Tibial artery (tissue), 4 donors: ENCODE measurements around the gene TULP4.

Experiments
- DNase-seq, 2 donors: peaks; one replicate each; pipeline ENCODE4 v3.0.0-alpha.2; 2019
- H3K27ac ChIP-seq, 2 donors: fragments of 200-600 bp; sonication (generic) in 1 of 2; 1 replicate in 1 of 2; 2 replicates in 1 of 2; pipeline ENCODE4 v1.5.1; 2018 to 2019; ENCODE audit warnings: mild to moderate bottlenecking in 1 of 2
- H3K27me3 ChIP-seq, 2 donors: fragments of 200-600 bp; sonication (generic) in 1 of 2; one replicate each; pipeline versions ENCODE4 v1.5.1 to v1.6.0; 2016 to 2019
- H3K36me3 ChIP-seq, 3 donors: fragments of 200-600 bp; sonication (generic) in 2 of 3; one replicate each; pipeline ENCODE4 v1.5.1; 2016 to 2019; ENCODE audit warnings: mild to moderate bottlenecking in 2 of 3
- H3K4me1 ChIP-seq, 4 donors: fragments of 200-600 bp; sonication (generic) in 2 of 4; 1 replicate in 3 of 4; 2 replicates in 1 of 4; pipeline ENCODE4 v1.5.1; 2016 to 2019
- H3K4me3 ChIP-seq, 2 donors: fragments of 200-600 bp; sonication (generic) in 1 of 2; 1 replicate in 1 of 2; 2 replicates in 1 of 2; pipeline ENCODE4 v1.5.1; 2018 to 2019; ENCODE audit warnings: mild to moderate bottlenecking in 2 of 2
- H3K9me3 ChIP-seq, 3 donors: fragments of 200-600 bp; sonication (generic) in 1 of 3; one replicate each; pipeline ENCODE4 v1.5.1; 2016 to 2019
- CTCF ChIP-seq, 2 experiments: fragments of 200-600 bp in 1 of 2; fragments of 450-650 bp in 1 of 2; IDR thresholded peaks; one replicate each; pipeline ENCODE4 v1.5.1; 2017 to 2019; ENCODE audit warnings: antibody characterized with exemption in 2 of 2, mild to moderate bottlenecking in 1 of 2, moderate library complexity in 1 of 2
- intact Hi-C: fragments of 100-400 bp; cut with DNase I; formaldehyde crosslinking; loops from one replicate; pipeline ENCODE4 v1.15.0; 2023; ENCODE audit warnings: low total_unique reads

Gene TULP4

GRCh38 chr6:158418501-158418900 is 106.2 kb downstream of the TULP4 start:
- Histone ChIP-seq H3K4me3 (no peak overlapping the region), H3K27me3 (no peaks in the 10 kb centered on the region), H3K4me1 (no peaks in the 10 kb centered on the region), H3K27ac (no peak overlapping the region), H3K9me3 (no peaks in the 10 kb centered on the region), H3K36me3 (peaks cover 0 to 21% (median 8%) of the 10 kb centered on the region in 3 donors)
- no peak for DNase-seq
- intact Hi-C loops: no loop called here
- no peak for TF ChIP-seq CTCF (IDR thresholded peaks at IDR 0.05)

- DNase-seq: no peak
- no peak for TF ChIP-seq CTCF (IDR thresholded peaks at IDR 0.05)
- H3K27ac ChIP-seq: no peak overlapping the region
- H3K9me3 ChIP-seq: no peaks in the 10 kb centered on the region
- no peaks in the 10 kb centered on the region for H3K27me3 ChIP-seq
- intact Hi-C loops: no loop called here
- H3K4me1 ChIP-seq: no peaks in the 10 kb centered on the region
- H3K4me3 ChIP-seq: no peak overlapping the region
- peaks cover 0 to 13% (median 7%) of the 10 kb centered on the region in 3 donors for H3K36me3 ChIP-seq
Observed at GRCh38 chr6:158419339-158419909, 107.2 kb downstream of the TULP4 start.

GRCh38 chr6:158421381-158421780 is 109.1 kb downstream of the TULP4 start:
- Histone ChIP-seq H3K4me3 (no peak overlapping the region), H3K27me3 (no peaks in the 10 kb centered on the region), H3K36me3 (peaks cover 0 to 8% (median 7%) of the 10 kb centered on the region in 3 donors), H3K27ac (no peak overlapping the region), H3K4me1 (no peaks in the 10 kb centered on the region), H3K9me3 (no peaks in the 10 kb centered on the region)
- no peak for TF ChIP-seq CTCF (IDR thresholded peaks at IDR 0.05)
- no peak for DNase-seq
- intact Hi-C loops: no loop called here

GRCh38 chr6:158422629-158423238 is 110.5 kb downstream of the TULP4 start:
- no peaks in the 10 kb centered on the region for H3K27me3 ChIP-seq
- no peak overlapping the region for H3K4me3 ChIP-seq
- H3K9me3 ChIP-seq: no peaks in the 10 kb centered on the region
- H3K36me3 ChIP-seq: peaks cover 0 to 7% (median 0%) of the 10 kb centered on the region in 3 donors
- H3K27ac ChIP-seq: no peak overlapping the region
- no peak for TF ChIP-seq CTCF (IDR thresholded peaks at IDR 0.05)
- DNase-seq: no peak
- H3K4me1 ChIP-seq: no peaks in the 10 kb centered on the region
- intact Hi-C loops: no loop called here

- no peaks in the 10 kb centered on the region for H3K9me3 ChIP-seq
- H3K36me3 ChIP-seq: peaks cover 0 to 29% (median 7%) of the 10 kb centered on the region in 3 donors
- no peaks in the 10 kb centered on the region for H3K4me1 ChIP-seq
- no peak overlapping the region for H3K4me3 ChIP-seq
- H3K27ac ChIP-seq: no peak overlapping the region
- intact Hi-C loops: no loop called here
- no peaks in the 10 kb centered on the region for H3K27me3 ChIP-seq
- no peak for DNase-seq
- TF ChIP-seq CTCF (IDR thresholded peaks at IDR 0.05): no peak
Observed at GRCh38 chr6:158431036-158431435, 118.8 kb downstream of the TULP4 start.
